Panc1 (cell line): ENCODE data around the gene TMPRSS15.

Source experiments
- POLR2AphosphoS5 ChIP-seq: IDR thresholded peaks from 2 replicates; pipeline ENCODE4 v1.6.1; 2012; ENCODE audit warnings: mild to moderate bottlenecking, low read depth, low read length, moderate library complexity
- SIN3A ChIP-seq: IDR thresholded peaks from 2 replicates; pipeline ENCODE4 v1.6.1; 2012; ENCODE audit warnings: low read depth, mild to moderate bottlenecking, low read length, moderate library complexity, borderline replicate concordance; ENCODE audit not compliant: insufficient read depth
- TCF7L2 ChIP-seq: IDR thresholded peaks from 2 replicates; pipeline ENCODE4 v1.6.1; 2011; ENCODE audit warnings: mild to moderate bottlenecking, low read depth, low read length, inconsistent platforms
- TF ChIP-seq, protein P1 (sequence below), 2 experiments: IDR thresholded peaks; 2 replicates each; pipeline ENCODE4 v1.6.1; 2011 to 2012; ENCODE audit warnings: low read depth in 2 of 2, control low read depth in 1 of 2, low read length in 1 of 2, mild to moderate bottlenecking in 1 of 2, moderate library complexity in 1 of 2; ENCODE audit not compliant: insufficient read depth in 1 of 2
- TF ChIP-seq, protein P2 (sequence below): fragments of 450-650 bp; IDR thresholded peaks from 2 replicates; pipeline ENCODE4 v1.5.1; 2017; ENCODE audit warnings: mild to moderate bottlenecking

DNA sequence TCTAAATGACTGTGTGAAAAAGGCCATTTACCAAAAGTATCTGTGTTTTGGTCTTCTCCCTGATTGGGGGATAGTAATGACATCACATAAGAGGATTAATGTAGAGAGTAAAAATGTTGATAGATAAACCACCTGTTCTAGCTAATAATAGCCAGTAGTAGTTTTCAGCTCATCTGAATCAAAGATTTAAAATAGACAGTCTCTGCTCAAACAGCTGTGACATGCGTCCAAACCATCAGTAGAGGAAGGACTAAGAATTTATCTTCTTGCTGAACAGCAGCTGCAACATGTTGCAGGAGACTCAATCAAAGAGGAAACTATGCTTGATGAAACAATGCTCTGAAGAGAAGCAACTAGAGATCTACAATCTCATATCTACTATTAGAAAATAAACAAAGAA lies 21.4 kb downstream of the TMPRSS15 start:
- TF ChIP-seq, protein P1, sequence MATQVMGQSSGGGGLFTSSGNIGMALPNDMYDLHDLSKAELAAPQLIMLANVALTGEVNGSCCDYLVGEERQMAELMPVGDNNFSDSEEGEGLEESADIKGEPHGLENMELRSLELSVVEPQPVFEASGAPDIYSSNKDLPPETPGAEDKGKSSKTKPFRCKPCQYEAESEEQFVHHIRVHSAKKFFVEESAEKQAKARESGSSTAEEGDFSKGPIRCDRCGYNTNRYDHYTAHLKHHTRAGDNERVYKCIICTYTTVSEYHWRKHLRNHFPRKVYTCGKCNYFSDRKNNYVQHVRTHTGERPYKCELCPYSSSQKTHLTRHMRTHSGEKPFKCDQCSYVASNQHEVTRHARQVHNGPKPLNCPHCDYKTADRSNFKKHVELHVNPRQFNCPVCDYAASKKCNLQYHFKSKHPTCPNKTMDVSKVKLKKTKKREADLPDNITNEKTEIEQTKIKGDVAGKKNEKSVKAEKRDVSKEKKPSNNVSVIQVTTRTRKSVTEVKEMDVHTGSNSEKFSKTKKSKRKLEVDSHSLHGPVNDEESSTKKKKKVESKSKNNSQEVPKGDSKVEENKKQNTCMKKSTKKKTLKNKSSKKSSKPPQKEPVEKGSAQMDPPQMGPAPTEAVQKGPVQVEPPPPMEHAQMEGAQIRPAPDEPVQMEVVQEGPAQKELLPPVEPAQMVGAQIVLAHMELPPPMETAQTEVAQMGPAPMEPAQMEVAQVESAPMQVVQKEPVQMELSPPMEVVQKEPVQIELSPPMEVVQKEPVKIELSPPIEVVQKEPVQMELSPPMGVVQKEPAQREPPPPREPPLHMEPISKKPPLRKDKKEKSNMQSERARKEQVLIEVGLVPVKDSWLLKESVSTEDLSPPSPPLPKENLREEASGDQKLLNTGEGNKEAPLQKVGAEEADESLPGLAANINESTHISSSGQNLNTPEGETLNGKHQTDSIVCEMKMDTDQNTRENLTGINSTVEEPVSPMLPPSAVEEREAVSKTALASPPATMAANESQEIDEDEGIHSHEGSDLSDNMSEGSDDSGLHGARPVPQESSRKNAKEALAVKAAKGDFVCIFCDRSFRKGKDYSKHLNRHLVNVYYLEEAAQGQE (IDR thresholded peaks at IDR 0.05; ENCODE audit: insufficient read depth in 1 of 2, low read depth in 2 of 2, low read length in 1 of 2): no peak
- TF ChIP-seq, protein P2, sequence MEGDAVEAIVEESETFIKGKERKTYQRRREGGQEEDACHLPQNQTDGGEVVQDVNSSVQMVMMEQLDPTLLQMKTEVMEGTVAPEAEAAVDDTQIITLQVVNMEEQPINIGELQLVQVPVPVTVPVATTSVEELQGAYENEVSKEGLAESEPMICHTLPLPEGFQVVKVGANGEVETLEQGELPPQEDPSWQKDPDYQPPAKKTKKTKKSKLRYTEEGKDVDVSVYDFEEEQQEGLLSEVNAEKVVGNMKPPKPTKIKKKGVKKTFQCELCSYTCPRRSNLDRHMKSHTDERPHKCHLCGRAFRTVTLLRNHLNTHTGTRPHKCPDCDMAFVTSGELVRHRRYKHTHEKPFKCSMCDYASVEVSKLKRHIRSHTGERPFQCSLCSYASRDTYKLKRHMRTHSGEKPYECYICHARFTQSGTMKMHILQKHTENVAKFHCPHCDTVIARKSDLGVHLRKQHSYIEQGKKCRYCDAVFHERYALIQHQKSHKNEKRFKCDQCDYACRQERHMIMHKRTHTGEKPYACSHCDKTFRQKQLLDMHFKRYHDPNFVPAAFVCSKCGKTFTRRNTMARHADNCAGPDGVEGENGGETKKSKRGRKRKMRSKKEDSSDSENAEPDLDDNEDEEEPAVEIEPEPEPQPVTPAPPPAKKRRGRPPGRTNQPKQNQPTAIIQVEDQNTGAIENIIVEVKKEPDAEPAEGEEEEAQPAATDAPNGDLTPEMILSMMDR: no peak
- TF ChIP-seq POLR2AphosphoS5: no peak
- no peak for TF ChIP-seq SIN3A
- no peak for TF ChIP-seq TCF7L2
